Adrenal gland (tissue), 5 donors: ENCODE measurements around the gene EXOC3.

Experiments used
- CTCF ChIP-seq, 6 experiments: fragments of 450-650 bp in 4 of 6; fragments of 200-600 bp in 2 of 6; sonication (generic) in 1 of 6; IDR thresholded peaks; 1 replicate in 5 of 6; 2 replicates in 1 of 6; pipeline versions ENCODE4 v1.5.1 to v1.8.0; 2016 to 2021; ENCODE audit warnings: antibody characterized with exemption in 6 of 6, mild to moderate bottlenecking in 2 of 6, moderate library complexity in 1 of 6
- POLR2A ChIP-seq, 2 donors: fragments of 450-650 bp; IDR thresholded peaks; one replicate each; pipeline ENCODE4 v1.6.1; 2017; ENCODE audit warnings: antibody characterized with exemption in 2 of 2, mild to moderate bottlenecking in 2 of 2, moderate library complexity in 1 of 2
- donor health status: DM: no; HTN: no; CAD: no.

GRCh38 chr5:423233-423565 is 19.8 kb upstream of the EXOC3 start:
- TF ChIP-seq CTCF (IDR thresholded peaks at IDR 0.05) (no peak), POLR2A (IDR thresholded peaks at IDR 0.05) (no peak)
